HEK293T (cell line): Measurements from ENCODE around the gene SPDYE4.

Experiments
- CTCF ChIA-PET: fragments of 350-600 bp; formaldehyde crosslinking; extraction: SDS; loops from one replicate; lab custom pipeline; 2021; ENCODE audit warnings: antibody characterized with exemption, inconsistent platforms; lab: Yijun Ruan, JAX
- POLR2A ChIA-PET: fragments of 350-600 bp; formaldehyde crosslinking; extraction: SDS; loops from one replicate; lab custom pipeline; 2020; ENCODE audit warnings: antibody characterized with exemption, inconsistent platforms; lab: Yijun Ruan, JAX
- DNase-seq: peaks from one replicate; pipeline ENCODE4 v3.0.0; 2012; ENCODE audit warnings: mixed read lengths; ENCODE audit errors: extremely low spot score
- ARNT ChIP-seq: fragments of 450-650 bp; IDR thresholded peaks from 2 replicates; pipeline ENCODE4 v1.6.1; 2017; ENCODE audit warnings: mild to moderate bottlenecking
- BHLHE40 ChIP-seq: fragments of 450-650 bp; IDR thresholded peaks from 2 replicates; pipeline ENCODE4 v1.6.1; 2016; ENCODE audit warnings: mild to moderate bottlenecking, moderate library complexity, borderline replicate concordance
- CTBP1 ChIP-seq: fragments of 450-650 bp; IDR thresholded peaks from 2 replicates; pipeline ENCODE4 v1.6.1; 2016; ENCODE audit warnings: borderline replicate concordance
- ELF4 ChIP-seq: fragments of 450-650 bp; IDR thresholded peaks from 2 replicates; pipeline ENCODE4 v1.6.1; 2017; ENCODE audit warnings: antibody characterized with exemption
- FOXA1 ChIP-seq: fragments of 450-650 bp; IDR thresholded peaks from 2 replicates; pipeline ENCODE4 v1.6.1; 2016; ENCODE audit warnings: mild to moderate bottlenecking
- FOXK2 ChIP-seq: fragments of 450-650 bp; IDR thresholded peaks from 2 replicates; pipeline ENCODE4 v1.6.1; 2016; ENCODE audit warnings: mild to moderate bottlenecking
- FOXM1 ChIP-seq: fragments of 450-650 bp; IDR thresholded peaks from 2 replicates; pipeline ENCODE4 v1.6.1; 2017; ENCODE audit warnings: mild to moderate bottlenecking, borderline replicate concordance
- HDGF ChIP-seq: fragments of 450-650 bp; IDR thresholded peaks from 2 replicates; pipeline ENCODE4 v1.6.1; 2017; ENCODE audit warnings: antibody characterized with exemption, borderline replicate concordance
- L3MBTL2 ChIP-seq: fragments of 450-650 bp; conservative IDR thresholded peaks from 2 replicates; pipeline ENCODE4 v1.6.1; 2016; ENCODE audit warnings: mild to moderate bottlenecking
- LEF1 ChIP-seq: fragments of 450-650 bp; IDR thresholded peaks from 2 replicates; pipeline ENCODE4 v1.6.1; 2017; ENCODE audit warnings: mild to moderate bottlenecking, borderline replicate concordance
- NFRKB ChIP-seq: fragments of 450-650 bp; IDR thresholded peaks from 2 replicates; pipeline ENCODE4 v1.6.1; 2016; ENCODE audit warnings: mild to moderate bottlenecking, moderate library complexity
- SP1 ChIP-seq: fragments of 450-650 bp; IDR thresholded peaks from 2 replicates; pipeline ENCODE4 v1.6.1; 2017
- SUZ12 ChIP-seq: fragments of 450-650 bp; IDR thresholded peaks from 2 replicates; pipeline ENCODE4 v1.6.1; 2016; ENCODE audit warnings: mild to moderate bottlenecking
- TARDBP ChIP-seq: fragments of 450-650 bp; IDR thresholded peaks from 2 replicates; pipeline ENCODE4 v1.6.1; 2016
- ZNF384 ChIP-seq: fragments of 450-650 bp; IDR thresholded peaks from 2 replicates; pipeline ENCODE4 v1.6.1; 2016
- TF ChIP-seq, protein P1 (sequence below): fragments of 450-650 bp; IDR thresholded peaks from 2 replicates; pipeline ENCODE4 v1.6.1; 2016

The SPDYE4 gene

DNA sequence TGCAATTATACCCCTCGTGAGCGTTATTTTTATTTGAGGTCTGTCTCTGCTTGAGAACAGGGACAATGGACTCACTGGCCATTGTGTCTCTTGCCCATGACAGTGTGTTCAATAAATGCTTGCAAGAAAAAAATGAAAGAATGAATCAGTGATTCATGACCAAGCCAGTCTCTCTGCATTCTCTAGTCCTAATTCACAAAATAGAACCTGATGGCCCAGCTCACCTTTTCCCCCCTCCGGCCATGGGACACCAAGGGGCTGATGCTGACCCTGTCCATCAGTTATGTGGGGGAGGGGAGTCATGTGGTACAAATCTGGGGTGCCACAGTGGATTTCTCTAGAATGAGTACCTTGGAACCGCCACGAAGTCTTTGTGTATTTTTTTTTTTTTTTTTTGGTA, 51.9 kb downstream of the SPDYE4 start:
- POLR2A ChIA-PET: no interaction called here
- no peak for TF ChIP-seq ELF4
- no peak for TF ChIP-seq L3MBTL2
- TF ChIP-seq SUZ12: no peak
- no peak for TF ChIP-seq SP1
- TF ChIP-seq ZNF384: no peak
- TF ChIP-seq BHLHE40: no peak
- no peak for TF ChIP-seq HDGF
- no peak for TF ChIP-seq FOXK2
- DNase-seq: no peak
- CTCF ChIA-PET: no interaction called here

DNA sequence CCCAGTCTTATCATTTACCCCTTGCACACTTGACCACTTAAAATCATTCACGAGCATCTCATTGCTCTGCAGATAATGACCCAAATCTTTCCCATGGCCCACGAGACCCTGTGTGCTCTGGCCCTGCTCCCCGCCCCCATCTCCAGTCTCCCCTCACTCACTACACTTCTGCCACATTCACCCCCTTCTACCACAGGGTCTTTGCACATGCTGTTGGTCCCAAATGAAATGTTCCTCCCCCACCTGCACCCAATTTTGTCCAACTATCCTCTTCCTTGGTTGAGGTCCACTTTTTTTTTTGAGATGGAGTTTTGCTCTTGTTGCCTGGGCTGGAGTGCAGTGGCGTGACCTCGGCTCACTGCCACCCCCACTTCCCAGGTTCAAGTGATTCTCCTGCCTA, 52.9 kb downstream of the SPDYE4 start:
- ChIA-PET POLR2A (no interaction called here), CTCF (no interaction called here)
- DNase-seq: no peak
- TF ChIP-seq ZNF384 (no peak), TARDBP (no peak), SUZ12 (no peak)
- TF ChIP-seq, protein P1, sequence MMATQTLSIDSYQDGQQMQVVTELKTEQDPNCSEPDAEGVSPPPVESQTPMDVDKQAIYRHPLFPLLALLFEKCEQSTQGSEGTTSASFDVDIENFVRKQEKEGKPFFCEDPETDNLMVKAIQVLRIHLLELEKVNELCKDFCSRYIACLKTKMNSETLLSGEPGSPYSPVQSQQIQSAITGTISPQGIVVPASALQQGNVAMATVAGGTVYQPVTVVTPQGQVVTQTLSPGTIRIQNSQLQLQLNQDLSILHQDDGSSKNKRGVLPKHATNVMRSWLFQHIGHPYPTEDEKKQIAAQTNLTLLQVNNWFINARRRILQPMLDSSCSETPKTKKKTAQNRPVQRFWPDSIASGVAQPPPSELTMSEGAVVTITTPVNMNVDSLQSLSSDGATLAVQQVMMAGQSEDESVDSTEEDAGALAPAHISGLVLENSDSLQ: no peak

DNA sequence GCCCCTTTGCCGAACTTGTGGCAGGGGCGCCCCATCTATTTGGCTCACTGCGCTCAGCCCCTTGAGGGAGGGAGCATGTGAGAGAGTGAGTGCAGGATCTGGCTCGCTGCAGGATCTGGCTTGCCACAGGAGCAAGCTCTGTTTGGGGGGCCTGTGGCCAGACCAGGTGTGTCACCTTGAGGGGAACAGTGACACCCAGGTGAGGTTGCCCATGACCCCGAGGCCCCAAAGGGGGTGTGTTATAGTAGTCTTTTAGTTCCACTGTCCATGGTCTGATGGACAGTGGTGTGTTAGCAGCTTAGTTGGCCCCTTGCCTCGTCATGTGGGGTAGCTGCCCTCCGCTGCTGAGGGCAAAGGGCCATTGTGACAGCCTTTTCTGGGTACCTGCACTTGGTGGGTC, 55.3 kb downstream of the SPDYE4 start:
- TF ChIP-seq FOXM1 (no peak), TARDBP (no peak), SUZ12 (no peak), LEF1 (no peak), ZNF384 (no peak), ELF4 (no peak), CTBP1 (no peak), FOXK2 (no peak), SP1 (no peak), FOXA1 (no peak), ARNT (no peak)
- TF ChIP-seq, protein P1: no peak
- POLR2A ChIA-PET: no interaction called here
- DNase-seq: no peak
- CTCF ChIA-PET: no interaction called here

DNA sequence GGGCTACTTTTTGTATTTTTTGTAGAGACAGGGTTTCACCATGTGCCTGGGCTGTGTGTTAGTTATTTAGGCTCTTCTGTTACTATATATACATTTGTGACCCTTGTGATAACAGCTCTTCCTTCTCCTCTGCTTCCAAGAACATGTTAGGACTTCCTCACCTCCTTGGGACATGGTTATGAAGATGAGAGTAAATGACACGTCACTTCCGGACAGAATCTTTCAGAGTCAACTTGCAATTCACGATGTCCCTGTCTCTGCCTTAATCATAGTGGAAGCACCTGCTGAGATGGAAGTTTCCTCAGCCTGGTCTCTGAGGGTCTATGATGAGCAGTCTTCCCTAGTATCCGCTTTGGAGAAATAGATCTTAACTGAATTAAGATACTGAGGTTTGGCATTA, 56.6 kb downstream of the SPDYE4 start:
- ChIA-PET POLR2A (no interaction called here), CTCF (no interaction called here)
- no peak for DNase-seq
- TF ChIP-seq NFRKB (no peak), L3MBTL2 (no peak), CTBP1 (no peak), BHLHE40 (no peak), HDGF (no peak), SUZ12 (no peak)
- TF ChIP-seq, protein P1: no peak

DNA sequence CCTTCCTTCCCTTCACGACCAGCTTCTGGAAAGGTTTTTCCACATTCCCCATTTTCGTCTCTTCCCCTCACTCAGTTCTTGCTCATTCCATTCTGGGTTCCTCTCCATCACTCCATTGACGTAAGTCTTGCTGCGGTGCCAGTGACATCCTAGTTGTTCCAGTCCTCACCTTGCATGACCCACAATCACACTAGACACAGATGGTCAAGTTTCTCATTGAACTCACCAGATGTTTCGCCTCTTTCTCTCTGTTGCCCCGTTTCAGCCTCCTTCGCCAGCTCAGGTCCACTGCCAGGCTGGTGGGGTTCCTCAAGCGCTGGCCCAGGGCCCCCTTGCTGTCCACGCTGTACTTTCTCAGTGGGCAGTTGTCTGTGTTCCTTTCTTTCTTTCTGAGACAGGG, 57.1 kb downstream of the SPDYE4 start:
- ChIA-PET CTCF (no interaction called here), POLR2A (no interaction called here)
- DNase-seq: no peak
- TF ChIP-seq, protein P1: no peak
- TF ChIP-seq ZNF384 (no peak), CTBP1 (no peak), LEF1 (no peak), SUZ12 (no peak), FOXA1 (no peak), FOXK2 (no peak), TARDBP (no peak), FOXM1 (no peak), NFRKB (no peak), BHLHE40 (no peak), ELF4 (no peak), HDGF (no peak), L3MBTL2 (no peak)
